COLO668 (cell line): ENCODE results near the gene LAMTOR2.
A peak's percentile ranks its signal among the peaks of the same experiment; 100 is the strongest.

Experiments used
- DNase-seq: peaks from one replicate; lab custom pipeline; 2025; ENCODE audit not compliant: unreplicated experiment; lab: John Stamatoyannopoulos, UW

LAMTOR2 gene

DNA sequence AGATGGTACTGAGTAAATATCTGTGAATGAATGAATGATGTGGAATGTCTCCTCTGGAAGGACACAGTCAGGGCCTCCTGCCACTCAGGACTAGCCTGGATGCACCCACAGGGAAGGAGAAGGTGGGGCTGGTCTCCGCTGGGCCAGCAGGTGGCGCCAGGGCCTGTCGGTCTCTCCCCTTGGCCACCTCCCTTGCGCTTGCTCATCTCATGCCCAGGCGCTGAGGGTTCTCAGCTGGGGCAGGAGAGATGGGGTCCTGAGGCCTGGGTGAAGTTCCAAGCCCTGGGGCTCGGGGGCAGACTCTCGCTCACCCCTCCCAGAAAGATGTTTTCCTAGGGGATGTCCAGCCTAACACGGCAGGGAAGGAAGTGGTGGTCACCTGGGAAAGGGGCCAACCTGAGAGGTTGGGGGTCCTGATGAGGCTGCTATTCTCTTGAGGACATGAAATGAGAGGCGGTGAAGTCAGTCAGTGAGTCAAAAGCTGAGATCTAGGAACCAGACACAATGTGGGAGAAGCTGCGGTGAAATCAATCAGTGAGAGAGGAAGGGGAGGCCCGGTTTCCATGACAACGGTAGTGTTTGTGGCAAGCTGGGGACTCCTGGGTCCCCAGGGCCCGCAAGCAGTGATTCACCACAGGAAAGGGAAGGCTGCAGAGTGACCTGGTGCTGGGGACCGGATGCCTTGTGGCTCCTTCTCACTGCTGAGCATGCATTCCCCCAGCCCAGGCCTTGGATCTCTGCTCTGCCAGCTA is 42.2 kb downstream of the LAMTOR2 start:
- DNase-seq = peak; percentile 89

DNA sequence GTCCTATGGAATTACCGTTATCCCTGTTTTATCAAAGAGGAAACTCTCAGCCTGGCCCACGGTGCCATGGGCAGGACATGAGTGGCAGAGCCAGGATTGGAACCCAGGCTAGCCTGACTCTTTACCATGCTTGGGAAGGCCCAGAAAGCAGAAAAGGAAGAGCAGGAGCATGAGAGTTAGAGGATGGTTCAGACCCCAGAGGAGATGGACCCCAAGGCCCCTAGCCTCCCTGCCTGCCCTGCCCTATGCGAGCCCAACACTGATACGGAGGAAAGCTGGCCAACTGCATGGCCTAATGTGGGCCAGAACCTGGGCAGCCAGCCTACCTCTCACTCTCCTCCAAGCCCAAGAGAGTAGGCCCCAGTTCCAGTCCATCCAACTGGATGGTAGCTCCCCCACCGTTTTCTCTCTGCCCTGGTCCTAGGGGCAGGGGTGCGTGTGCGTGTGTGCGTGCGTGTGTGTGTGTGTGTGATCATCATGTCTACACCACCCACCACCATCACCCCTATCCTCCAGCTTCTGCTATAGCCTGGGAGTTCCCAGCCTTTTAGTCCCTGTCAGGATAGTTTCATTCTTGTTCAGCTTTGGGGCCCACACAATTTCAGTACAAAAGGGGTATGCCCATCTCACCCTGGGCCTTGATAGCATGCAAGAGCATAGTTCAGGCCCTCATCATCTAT is 43.1 kb downstream of the LAMTOR2 start:
- no peak for DNase-seq

DNA sequence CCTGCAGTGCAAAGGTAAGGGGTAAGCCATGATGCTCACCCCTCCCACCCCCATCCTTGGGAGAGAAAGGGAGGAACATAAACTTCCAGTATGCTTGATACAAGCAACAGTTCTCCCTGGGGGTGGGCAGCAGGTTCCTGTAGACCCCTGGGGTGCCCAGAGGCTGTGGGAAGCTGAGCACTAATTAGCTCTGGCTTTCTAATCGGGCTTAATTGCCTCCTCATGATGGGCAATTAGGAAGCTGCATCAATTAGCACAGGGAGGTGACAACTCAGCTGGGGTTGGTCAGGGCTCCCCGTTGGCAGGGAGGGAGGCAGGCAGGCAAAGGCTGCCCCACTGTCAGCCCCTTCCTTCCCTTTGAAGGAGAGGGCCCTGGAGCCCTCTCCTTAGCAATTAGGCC is 44.2 kb downstream of the LAMTOR2 start:
- no peak for DNase-seq

DNA sequence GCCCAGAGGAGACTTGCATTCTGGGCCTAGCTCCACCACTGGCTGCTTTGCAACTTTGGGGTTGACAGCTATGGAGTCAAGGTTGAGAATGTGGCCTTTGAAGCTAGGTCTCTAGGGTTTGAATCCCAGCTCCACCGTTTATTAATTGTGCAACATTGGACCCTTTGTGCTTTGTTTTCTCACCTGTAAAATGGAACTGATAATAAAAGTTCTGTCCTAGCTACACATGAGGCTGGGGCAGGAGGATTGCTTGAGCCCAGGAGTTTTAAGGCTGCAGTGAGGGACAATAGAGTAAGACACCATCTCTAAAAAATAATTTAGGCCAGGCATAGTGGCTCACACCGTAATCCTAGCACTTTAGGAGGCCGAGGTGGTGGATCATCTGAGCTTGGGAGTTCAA is 44.7 kb downstream of the LAMTOR2 start:
- DNase-seq = no peak

DNA sequence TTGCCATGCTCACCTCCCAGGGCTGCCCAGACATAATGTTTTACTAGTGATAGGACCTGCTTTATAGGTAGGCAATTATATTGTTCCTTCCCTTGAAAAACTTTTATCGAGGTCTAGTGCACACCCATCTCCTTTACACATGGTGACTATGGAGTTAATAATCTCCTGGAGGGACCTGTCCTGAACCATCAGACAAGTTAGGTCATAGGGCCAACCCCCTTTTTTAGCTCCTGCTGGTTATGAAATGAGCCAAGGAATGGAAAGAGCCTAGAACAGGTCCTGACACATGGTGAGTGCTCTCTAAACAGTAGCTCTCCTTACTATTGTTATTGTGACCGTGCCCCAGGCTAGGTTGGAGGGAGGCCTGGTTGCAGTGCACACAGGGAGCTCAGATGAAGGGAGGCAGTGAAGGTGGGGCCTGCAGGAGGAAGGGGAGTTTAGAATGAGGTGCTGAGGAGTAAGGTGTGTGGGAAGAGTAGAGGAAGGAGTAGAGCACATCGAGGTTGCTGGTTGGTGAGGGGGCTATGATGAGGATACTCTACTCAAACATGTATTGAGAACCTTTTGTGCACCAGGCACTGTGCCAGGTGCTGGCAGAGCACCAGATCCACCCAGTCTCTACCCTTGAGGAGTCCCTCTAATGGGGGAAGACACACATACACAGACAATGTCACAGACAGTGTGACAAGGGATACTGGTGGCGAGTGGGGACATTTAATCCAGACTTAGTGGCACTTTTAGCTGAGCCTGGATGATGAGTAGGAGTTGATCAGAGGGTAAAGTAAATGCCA is 45.8 kb downstream of the LAMTOR2 start:
- DNase-seq = no peak

DNA sequence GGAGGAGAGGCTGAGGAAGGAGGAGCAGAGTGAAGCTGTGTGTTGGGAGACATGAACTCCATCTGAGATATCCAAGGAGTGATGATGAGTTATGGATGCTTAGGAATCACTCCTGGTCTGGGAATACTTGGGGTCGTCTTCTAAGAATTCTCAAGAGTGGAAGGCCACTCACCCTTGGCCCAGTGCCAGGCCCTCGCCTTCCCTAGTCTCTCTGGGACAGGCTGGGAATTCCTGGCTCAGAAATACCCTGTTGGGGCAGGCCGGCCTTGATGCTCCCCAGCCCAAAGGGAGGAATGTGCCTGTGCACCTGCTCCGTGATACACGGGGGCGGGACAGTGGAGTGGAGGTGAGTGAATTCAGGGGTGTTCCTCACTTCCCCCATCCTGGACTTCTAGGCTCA is 47.3 kb downstream of the LAMTOR2 start:
- no peak for DNase-seq

DNA sequence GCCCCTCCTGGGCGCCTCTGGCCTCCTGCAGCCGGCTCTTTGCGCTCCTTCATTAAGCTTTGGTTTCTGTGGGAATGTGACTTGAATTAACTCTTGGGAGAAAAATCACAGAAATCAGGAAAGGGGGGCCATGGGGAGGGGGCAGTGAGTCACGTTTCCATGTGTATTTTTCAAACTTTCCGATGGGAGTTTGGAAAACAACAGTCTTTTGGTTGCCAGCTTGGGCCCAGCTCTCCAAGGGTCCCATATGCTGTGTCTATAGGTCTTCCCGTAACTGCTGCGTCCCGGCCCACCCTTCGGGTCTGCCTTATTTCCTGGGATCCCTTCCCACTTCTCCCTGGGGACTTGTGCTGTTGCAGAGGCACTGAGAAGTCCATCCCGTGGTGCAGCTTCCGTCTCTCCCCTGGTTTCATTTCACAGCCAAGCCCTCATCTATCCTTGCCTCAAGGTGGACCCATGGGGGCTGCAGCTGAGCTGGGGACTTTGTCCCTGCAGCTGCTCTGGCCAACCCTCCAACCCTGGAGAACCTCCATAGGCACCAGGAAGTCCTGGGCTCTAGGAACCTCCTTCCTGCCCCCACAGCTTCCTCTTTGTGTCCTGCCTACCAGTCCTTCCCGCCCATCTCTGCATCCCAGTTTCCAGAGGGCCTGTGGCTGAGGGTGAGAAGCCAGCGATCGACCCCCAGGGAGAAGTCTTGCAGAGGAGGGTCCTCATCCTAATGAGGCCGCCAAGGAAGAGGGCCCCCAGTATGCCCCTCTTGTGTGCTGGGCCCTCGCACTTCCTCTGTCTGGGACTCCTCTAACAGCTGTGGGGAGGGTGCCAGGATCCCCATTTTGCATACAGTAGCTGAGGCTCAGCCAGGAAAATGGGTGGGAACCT is 48.3 kb downstream of the LAMTOR2 start:
- peak; percentile 27 for DNase-seq

DNA sequence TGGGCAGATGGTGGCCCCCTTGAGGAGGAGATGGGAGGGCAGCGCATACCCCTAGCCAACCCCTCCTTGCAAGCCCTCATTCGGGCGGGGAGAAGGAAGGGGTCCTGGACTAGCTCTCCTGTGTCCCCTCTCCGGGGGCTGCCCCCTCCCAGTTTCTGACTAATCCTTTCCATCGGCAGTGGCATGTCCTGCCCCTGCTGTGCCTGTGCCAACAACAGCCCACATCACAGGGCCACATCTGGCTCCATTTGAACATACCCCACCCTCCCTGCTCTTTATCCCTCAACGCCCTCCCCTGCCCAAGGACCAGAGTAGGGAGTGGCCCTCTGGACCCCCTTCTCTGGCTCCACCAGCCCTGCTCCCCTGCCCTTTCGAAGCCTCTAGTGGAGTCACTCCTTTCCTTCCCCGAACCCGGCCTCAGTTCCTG is 49.0 kb downstream of the LAMTOR2 start:
- no peak for DNase-seq

DNA sequence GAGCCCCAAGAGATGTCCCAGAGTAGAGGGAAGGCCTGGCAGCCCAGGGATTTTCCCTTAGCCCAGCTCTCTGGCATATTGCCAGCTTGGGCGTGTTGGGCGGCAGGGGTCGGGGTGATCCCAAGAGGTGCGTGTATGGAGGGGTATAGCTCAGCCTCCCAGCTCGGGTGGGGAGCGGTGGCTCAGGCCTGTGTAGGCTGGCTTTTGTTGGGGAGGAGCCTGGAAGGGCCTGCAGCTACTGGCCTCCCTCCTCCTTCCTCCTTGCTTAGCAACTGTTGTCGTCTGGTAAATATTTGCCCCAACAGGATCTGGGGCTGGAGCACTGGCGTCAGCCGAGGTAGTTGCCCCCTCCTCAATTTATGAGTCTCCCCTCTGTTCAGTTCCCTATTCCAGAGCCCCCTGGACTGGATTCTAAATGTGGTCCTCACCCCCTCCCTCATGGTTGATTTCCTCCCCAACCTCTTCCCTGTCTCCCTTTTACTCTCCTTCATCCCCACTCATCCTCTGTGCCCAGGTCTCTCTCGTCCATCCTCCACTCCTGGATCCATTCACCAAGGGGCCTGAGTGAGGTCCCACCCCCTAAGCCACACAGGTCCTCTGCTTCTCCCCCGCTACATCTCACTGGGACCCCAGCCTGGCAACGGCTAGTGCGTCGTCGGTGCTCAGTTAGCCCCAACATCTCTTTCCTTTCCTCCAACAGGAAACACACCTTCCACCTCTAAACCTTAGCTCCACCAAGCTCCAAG is 49.7 kb downstream of the LAMTOR2 start:
- DNase-seq = peak; percentile 90

DNA sequence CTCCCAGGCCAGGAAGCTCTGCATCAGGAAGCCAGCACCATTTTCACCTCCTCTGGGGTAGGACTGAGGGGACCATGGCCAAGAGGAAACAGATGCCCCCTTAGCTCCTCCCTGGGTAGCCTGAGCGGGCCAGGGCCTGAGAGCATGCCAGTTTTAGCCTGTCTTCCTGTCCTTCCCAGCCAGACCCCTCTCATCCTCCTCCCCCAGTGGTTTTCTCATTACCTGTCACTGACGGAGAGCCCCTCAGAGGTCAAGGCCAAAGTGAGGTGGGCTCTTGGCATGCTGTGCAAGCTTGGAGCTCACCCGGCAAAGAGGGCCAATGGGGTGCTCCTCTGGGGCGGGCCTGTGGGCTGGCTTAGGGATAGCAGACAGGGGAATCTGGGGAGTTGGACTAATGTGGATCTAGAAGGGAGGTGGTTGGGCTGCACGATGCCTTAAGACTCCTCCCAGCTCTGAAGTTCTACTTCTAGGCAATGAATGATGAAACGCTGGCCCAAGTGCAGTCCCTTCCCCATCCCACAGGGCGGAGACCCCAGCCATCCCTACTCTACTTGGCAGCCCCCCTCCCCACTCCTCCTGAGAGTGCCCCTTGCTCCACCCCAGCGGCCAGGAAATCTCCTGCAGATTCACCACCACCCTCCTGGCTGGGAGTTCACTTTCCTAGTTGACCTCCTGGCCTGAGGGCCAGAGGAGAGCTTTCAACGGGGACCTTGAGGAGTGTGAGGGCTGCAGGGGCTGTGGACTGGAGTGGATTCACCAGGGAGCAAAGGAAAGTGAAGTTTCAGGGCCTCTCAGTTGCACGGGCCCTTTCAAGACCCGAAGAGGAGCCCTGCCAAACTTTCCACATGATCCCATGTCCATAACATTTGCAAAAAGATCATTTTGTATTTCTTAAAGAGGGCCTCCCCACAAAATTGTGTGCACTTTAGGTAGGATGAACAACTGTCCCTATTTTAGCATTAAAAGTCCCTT is 50.6 kb downstream of the LAMTOR2 start:
- no peak for DNase-seq

DNA sequence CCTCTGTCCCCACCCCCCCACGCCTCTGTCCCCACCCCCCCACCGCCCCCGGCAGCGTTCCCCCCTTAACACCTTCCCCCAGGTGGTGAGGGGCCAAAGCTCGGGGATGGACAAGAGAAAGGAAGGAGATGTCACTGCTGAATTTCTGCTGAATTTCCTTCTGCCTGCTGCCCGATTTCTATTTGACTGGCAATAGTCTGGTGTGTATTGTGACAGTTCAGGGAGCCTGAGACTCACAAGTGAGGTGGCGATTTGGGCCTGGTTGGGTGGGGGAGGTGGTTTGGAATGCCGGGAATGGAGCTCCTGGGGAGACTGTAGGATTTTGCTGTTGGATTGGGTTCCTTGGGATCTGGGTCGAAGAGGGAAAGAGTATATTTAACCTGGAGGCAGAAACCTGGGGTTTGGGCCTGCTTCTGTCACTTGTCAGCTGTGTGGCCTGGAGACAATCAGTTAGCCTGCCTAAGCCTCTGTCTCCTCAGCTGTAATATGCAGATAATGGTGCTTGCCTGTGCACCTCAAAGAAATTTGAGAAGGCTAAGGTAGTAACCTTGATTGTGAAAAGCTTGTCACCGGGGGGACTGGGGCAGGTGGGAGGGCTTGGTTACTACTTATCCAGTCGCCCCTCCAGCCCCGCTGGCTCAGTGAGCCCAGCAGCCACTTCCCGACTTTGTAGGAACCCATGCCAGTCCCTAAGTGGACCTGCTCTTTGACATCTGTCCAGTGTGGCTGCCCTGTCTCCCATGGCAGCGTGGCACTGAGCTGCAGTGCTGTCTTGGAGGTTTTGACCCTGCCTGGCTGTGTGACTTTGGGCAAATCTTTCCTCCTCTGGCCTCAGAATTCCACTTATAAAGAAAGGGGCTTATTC is 52.3 kb downstream of the LAMTOR2 start:
- peak; percentile 46 for DNase-seq

DNA sequence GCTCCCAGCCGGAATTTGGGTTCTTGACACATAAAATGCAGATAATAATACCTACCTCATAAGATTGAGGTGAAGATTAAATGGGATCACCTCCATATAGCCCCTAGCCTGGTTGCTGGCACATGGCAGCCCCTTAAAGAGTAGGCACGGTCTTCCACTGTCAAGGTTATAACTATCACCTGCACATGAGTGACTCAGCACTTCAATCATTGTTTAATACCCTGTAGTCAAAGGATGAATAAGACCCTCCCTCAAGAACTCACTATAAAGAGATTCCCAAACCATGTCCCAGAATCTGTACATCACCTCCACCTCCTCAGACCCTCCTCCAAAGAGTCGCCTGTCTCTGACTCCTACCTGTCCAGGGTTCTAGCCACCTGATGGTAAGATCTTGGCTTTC is 53.5 kb downstream of the LAMTOR2 start:
- DNase-seq = no peak
